Measurements from ENCODE around the gene TSPAN11.
A peak's percentile ranks its signal among the peaks of the same experiment; 100 is the strongest.
"Not testable (repeated sequence)": the region's sequence is repeated elsewhere in the genome, so short reads cannot be mapped to it uniquely, and the experiment has no call there.

The TSPAN11 gene

DNA sequence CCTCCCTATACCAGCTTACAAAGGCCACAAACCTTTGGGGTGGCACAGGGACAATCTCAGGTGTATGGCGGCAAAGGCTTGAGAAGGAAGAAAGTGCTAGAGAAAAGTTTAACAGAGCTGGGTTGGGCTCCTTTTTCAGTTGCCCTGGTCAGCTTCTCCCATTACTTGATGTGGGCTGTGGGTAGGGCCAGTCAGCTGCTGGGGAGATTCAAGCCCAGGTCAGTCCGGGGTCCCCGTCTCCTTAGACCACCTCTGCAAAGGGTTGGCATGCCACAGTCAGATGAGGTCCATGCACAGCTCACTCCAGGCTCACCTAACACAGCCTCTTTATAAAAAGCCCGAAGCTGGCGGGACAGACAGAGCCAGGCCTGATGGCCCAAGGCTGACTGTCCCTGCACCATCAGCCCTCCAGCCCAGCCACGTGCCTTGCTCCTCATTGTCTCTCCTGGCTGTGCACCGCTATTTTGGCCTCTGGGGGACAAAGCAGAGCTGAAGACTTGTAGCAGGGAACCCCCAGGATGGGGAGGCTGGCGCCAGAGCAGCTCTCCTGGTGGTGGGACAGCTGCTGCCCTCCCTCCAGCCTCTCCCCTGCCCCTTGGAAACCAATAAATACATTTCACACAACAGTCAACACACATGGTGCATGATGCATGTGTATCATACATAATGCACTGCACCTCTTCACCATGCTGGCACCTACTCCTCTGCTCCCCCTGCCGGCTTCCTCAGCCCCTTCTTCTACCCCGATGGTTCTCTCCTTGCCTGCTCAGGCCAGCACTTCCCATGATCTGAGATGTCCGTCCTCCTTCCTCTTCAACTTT, 85.4 kb downstream of the TSPAN11 start:
- peak in 2 of 10 donors; percentile 55 to 70 for DNase-seq
- intact Hi-C loops (cut with DNase I), result no loop called here

DNA sequence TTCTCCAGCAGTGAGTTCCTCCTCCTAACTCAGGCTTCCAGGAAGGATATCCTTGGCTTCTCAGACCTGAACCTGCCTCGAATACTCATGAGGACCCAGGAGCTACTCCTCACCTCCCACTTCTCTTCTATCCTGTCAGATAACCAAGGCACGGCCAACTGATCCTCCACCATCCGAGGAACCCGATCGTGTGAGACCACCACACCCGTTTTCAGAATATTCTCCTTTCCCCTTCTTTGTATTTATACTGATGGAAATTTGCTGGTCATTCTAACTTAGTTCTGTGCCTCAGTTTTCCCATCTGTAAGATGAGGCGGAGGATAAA, 86.0 kb downstream of the TSPAN11 start:
- DNase-seq; intact Hi-C loops (cut with DNase I): not testable (repeated sequence)

DNA sequence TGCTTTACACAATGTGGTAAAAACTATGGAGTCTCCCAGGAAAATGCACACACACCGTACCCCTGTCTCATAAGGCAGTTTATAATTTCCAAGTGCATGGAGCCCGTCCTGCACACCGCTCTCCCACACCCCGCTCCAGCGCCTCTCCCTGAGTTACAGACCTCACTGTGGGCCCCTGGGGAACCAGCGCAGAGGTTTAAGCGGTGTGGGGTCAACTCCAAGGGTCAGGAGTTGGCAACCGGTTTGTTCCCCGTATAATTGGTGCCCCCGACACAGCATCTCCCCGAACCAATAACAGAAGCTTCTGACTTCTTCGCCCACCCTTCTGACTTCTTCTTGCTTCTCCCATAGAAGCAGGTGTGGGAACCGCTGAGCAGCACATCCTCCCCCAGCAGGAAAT, 88.7 kb downstream of the TSPAN11 start:
- intact Hi-C loops (cut with DNase I), result no loop called here
- DNase-seq, result peak in 1 of 10 donors; percentile 49

DNA sequence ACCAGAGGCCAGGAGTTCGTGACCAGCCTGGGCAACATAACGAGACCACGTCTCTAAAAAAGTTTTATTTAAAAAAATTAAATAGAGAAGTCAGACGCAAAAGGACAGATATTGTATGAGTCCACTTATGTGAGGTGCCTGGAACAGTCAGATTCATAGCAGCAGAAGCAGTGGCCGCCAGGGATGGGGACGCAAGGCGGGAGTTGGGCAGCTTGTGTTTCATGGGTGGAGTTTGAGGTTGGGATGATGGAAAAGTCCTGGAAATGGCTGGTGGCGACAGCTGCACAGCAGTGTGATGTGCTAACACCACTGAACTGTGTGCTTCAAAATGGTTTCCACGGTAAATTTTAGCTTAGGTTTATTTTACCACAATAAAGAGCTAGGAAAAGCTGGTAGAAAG, 89.5 kb downstream of the TSPAN11 start:
- DNase-seq, result peak in 1 of 10 donors; percentile 51
- intact Hi-C loops (cut with DNase I), result no loop called here

DNA sequence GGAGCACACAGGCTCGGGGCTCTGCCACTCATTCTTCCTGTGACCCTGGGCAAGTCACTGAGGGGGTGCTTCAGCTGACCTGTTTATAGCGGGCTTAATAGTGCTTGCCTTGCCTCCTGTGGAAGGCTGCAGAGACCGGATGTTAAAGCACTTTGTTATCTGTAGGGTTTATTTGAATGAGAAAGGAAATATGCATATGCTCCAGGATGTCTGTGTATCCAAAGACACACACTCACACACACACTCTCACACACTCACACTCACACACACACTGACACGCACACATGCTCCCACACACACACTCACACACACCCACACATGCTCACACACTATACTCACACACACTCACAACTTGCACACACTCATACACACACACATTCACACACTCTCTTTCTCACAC, 91.0 kb downstream of the TSPAN11 start:
- DNase-seq, result no peak
- intact Hi-C loops (cut with DNase I), result no loop called here

DNA sequence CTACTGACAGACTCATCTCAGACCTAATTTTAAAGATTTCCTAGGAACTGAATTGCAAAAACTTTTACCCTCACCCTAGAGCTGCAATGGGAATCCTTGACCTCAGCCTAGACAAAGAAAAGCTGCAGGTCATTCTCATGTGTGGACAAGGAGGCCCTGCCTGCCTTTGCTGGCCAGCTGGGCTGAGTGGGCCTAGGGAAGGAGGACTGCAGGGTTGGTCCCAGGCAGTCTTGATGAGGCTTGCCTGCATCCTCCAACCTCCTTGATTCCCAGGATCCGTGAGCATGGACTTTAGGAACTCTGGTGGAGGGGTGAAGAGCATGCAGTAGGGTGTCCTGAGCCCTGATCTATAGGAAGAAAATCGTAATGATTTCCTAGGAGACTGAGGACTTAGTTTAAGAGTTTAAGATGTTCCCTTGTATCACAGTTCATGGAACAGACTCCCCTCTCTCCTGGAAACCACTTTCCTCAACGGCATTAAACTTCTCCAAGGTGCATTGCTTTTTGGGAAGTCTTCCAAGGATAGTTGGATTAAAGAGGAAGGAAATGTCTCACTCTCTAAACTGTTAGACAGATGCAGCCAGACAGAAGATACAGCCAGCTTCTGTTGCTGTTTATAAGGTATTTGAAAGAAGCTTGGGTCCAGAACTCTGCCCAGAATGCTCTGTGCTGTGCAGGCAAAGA, 91.7 kb downstream of the TSPAN11 start:
- DNase-seq, result peak in 1 of 10 donors; percentile 69
- intact Hi-C loops (cut with DNase I), result no loop called here

DNA sequence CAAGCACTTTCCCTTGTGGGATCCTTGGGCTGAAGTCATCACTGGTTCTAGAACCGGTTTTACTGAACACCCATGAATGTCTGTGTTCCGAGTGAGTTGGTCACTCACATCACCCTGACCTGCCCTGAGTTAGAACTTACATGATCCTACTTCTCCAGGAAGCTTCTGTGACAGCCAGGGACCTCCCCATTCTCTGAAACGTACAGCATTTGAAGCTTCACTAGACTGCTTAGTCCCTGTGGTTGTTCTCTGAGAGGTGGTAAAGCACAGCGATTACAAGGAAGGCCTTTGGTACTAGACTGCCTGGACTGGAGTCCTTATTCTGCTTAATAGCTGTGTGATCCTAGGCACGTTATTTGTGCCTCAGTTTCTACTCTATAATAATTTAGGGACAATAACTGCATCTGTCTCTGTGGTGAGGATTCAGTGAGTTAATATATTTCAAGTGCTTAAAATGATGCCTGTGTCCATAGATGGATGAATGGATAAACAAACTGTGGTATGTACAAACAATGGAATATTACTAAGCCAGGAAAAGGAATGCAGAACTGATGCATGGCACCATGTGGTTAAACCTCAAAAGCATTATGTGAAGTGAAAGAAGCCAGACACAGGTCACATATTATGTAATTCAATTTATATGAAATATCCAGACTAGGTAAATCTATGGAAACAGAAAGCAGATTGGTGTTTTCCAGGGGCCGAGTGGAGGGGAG, 92.4 kb downstream of the TSPAN11 start:
- intact Hi-C loops (cut with DNase I), result no loop called here
- DNase-seq, result no peak

DNA sequence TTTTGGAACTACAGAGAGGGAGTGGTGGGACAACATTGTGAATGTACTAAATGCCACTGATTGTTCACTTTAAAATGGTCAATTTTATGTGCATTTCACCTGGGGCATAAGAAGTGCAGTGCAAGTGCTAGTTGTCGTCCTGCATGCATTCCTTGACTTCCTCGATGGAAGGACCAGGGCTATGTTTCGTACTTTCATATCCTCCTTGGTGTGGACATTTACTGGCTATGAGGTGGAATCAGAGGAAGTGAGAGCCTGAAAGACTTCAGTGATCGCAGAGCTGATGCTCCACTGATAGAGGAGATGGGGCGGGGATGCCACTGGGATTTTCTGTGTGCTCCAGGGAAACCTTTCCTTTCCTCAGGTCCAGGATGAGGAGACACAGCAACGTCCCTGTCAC, 93.0 kb downstream of the TSPAN11 start:
- DNase-seq, result no peak
- intact Hi-C loops (cut with DNase I), result no loop called here

DNA sequence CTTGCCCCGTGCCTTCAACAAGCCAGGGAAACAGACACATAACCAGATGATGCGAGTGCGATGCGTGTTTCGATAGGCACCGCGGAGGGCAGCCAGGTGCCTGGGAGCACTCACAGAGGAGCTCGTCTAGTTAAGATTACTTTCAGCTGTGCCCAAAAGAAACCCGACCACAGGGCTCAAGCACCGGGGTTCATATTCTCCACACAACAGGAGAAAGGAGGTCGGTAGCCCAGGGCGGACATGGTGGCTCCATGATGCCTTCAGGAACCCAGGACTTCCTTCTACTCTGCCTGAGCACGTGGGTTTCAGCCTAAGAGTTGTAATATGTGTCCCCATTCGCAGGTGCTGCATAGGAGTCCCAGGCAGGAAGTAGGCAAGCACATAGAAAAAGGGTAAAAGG, 93.4 kb downstream of the TSPAN11 start:
- intact Hi-C loops (cut with DNase I), result no loop called here
- no peak for DNase-seq

DNA sequence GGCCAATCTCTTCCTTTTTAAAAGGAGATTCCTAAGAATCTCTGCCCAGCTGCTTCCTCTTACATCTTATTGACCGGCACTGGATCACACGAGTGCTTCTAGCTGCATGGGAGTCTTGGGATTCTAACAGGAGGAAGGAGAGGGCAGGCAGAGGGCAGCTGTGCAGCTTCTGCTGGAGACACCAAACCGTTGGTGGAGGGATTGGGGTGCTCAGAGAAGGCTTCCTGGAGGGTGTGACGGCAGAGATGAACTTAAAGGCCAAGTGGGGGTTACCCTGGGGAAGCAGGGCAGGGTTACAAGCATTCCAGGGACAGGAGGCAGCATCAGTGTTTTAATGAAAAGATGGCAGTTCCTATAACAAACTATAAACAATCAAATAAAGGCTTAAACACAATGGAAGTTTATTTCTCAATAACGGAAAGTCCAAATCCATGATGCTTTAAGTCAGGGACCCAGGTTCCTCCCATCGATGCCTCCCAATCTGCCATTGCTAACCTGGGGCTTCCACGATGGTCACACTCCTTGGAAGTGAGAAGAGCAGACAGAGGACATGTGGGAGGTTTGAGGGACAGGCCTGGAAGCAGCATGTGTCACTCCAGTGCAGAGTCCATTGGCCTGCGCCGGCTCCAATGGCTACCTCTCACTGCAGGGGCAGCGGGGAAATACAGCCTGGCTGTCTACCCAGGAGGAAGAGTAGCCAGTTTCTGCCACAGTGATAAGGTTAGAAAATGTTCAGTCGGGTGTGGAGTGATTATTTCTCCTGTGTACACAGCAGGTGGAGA, 94.0 kb downstream of the TSPAN11 start:
- intact Hi-C loops (cut with DNase I), result no loop called here
- DNase-seq, result no peak

DNA sequence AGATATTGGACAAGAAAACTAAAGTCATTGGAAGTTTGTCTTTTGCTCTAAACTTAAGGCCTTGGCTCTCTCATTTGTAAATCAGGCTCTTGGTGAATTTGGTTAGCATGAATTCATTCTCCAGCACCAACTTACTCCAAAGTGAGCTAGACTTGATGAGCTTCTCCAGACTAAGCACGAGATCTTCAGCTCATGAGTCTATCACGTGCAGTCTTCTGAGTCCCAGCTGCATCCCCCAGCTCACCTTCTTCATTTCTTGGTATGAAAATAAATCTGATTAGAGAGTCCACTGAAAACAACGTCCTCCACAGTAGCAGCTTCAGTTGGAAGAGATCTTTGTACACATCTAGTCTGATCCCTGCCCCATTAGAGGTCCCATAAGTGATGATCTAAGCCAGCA, 94.6 kb downstream of the TSPAN11 start:
- no peak for DNase-seq
- intact Hi-C loops (cut with DNase I), result no loop called here

DNA sequence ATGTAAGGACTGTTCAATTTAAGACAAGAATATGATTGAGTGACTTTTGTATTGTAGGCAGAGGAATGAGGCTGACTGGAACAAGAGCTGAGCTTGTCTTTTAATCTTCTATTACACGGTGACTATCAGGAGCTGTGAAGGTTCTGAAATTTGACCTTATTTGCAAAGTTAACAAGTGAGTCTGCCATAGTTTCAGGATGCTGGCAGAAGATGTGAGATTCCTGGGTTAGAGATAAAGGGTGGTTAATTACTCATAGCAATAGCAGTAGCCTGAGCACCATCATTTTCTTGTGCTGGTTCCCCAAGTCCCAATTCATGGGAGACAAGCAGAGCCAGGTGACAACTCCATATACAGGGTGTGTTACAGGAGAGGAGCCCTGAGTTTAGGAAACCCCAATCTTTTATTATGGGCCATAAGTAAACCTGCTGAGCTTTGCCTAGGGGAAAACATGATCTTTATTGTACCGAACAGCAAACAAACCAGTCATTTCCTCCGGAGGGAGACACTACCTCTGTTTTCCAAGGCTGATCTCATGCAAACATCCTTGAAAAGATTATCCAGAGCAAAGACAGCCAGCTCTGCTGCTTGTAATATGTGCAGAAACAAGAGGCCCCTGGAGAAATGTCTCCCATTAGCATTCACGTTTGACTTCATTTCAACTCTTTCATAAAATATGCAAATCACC, 95.4 kb downstream of the TSPAN11 start:
- DNase-seq, result no peak
- intact Hi-C loops (cut with DNase I), result no loop called here

DNA sequence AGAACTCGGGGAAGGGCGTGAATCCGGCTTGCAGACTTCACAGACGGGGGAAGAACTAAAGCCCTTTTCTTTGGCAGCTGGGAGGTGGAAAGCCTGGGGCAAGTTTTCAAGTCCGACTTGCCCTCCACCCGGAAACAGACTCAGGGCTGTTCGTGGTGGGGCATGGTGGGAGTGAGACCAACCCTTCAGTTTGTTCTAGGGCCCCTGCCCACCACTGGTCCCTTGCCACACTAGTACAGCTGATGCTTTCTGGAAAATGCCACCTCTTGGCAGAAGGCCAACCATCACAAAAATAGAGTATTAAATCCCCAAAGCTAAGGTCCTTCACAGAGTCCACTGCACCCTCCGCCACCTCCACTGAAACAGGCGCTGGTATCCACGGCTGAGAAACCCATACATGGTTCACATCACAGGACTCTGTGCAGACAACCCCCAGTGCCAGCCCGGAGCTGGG, 96.8 kb downstream of the TSPAN11 start:
- intact Hi-C loops (cut with DNase I), result no loop called here
- peak in 1 of 10 donors; percentile 82 for DNase-seq

DNA sequence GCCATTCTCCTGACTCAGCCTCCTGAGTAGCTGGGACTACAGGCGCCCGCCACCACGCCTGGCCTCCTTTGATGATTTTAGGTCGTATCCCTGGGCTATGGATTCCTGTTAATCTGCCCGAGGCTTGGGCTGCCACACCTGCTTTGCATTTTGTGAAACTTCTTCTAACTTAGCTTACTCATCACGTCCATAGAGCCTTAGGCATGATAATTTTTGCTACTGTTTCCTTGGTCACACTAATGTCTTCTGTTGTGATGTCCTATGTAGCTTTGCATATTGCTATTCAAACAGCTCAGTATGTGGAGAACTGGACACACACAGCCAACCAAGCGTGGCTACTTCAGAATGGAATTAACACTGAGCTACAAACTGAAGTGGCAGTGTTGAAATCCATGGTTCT, 99.7 kb downstream of the TSPAN11 start:
- no peak for DNase-seq

DNA sequence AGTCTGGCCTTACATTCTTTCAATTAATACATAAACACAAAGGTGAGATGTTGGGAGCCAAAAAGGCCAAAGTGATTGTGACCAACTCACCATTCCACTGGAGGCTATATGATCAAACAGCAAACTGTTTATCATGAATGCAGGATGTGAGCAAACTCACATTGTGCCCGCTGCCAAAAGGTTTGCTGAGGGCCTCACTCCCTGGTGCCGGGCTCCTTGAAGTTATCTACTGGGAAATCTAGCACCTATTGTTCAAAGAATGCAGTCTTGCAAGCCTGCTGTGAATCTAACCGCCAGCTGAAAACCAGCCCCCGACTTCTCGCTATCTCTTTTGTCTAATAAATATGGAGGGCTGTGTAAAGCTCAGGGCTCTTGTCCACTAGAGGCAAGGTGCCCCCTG, 100.5 kb downstream of the TSPAN11 start:
- DNase-seq; intact Hi-C loops (cut with DNase I): not testable (repeated sequence)

More for the DNA sequence above, 99.7 kb downstream of the TSPAN11 start:
- intact Hi-C loops (cut with DNase I), result no loop called here

DNA sequence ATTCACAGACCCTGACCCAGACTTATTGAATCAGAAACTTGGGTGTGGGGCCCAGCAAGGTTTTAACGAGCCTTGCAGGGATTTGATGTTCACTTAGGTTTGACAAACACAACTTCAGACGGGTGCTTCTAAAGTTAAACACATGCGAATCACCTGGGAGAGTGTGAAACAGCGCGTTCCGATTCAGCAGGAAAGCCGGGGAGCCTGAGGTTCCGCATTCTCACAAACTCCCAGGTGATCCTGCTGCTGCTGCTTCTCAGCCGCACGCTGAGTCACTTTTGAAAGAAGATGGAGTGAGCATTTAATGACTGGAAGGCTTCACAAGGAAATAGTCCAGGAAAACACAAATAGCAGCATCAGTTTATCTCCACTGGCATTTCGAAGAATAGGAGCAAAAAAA, 102.9 kb downstream of the TSPAN11 start:
- no peak for DNase-seq
- intact Hi-C loops (cut with DNase I), result no loop called here

DNA sequence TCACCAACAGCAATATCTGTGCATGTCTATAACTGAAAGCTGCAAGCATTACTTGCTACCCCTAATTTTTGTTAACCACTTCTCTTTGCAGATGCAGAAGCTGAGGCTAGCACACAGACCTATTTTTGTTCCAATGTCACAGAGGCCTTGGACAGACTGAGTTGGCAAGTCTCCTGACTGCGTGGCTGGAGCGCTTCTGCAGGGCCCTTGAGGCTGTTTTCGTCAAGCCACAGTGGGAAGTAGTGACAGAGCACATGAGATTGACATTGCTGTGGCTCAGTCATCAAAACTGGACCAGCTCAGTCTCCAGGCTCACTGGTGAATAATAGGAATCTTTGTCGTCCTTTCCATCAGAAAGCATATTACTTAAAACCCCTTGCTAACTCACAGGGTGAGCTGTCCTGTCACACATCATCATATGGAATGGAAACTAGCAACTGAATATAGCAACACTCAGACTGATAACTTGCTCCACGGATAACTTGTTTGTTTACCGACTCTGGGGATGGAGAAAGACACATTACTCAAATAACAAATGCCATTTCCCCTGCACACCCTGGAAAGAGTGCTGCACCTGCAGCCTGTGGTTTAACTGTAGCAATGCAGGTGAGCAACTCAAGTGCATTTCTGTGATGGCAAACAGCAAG, 103.5 kb downstream of the TSPAN11 start:
- intact Hi-C loops (cut with DNase I), result no loop called here
- DNase-seq, result peak in 7 of 10 donors; percentile 33 to 90 (median 46)

DNA sequence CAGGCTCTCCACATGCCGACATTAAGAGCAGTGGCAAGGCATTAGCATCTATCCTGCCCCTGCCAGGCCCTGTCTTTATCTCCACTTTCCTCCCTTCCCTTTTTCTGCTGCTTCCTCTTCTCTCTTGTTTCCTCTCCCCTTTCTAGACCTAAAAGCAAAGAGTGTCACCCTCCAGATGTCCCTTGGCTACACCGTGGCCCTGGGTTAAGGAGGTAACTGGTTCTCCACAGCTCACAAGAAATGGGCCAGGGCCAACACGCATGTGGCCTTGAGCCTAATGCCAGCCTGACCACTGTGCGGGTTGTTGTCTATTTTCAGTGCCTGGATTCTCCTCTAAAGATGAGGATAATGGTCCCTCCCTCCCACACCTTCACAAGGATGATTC, 105.4 kb downstream of the TSPAN11 start:
- intact Hi-C loops (cut with DNase I), result no loop called here
- no peak for DNase-seq

DNA sequence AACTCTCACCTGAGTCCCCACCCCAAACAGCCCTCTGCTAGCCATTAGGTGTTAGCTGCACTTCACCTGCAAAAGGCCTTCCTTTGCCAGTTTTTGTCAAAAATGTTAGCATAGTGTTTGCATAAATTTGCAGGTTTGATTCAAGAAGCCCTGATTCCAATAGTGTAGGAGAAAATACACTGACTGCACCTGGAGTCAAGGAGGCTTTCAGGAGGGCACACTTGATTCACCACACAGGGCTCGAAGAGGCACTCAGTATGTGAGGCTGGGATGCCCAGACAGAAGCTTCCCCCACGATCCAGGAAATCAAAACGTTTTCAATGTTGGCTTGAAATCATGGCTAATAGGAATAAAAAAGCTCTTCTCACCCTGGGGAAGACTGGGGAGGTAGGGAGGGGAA, 106.6 kb downstream of the TSPAN11 start:
- intact Hi-C loops (cut with DNase I), result no loop called here
- no peak for DNase-seq

DNA sequence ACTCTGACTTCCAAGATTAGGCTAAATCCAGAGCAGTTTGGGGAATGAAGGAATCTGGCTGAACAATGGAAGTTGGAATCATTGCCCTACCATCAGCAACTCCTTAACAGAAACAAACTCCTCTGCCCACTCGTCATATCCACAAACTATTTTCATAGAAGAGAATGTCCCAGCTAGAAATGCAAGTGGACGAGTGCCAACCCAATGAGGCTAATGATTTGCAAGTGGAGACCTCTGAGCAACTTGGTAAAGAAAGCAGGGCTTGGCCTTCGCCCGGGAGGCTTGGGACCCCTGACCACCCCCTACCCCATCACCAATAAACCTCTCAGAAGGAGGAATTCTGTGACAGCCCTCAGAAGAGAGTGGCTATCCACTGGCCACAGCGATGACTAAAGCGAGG, 107.1 kb downstream of the TSPAN11 start:
- intact Hi-C loops (cut with DNase I), result no loop called here
- DNase-seq, result no peak
